Activated CD8-positive, alpha-beta memory T cell treated with anti-CD3 and anti-CD28 coated beads for 24 hours (primary cell): ENCODE data around the gene PLAAT1.

ENCODE experiments used
- DNase-seq: peaks from one replicate; pipeline ENCODE4 v3.0.0-alpha.2; 2020

Gene PLAAT1

GRCh38 chr3:193240850-193241706 is at the start of gene PLAAT1:
Gene PLAAT1 (plus strand): TSS chr3:193241222. CDS start chr3:193255651, 14,429 bp downstream.
- DNase-seq: no peak

- no peak for DNase-seq
Measured at GRCh38 chr3:193194371-193194770, 46.7 kb upstream of the PLAAT1 start.

GRCh38 chr3:193196746-193197145 is 44.3 kb upstream of the PLAAT1 start:
- no peak for DNase-seq

GRCh38 chr3:193207290-193208273 is 33.4 kb upstream of the PLAAT1 start:
- no peak for DNase-seq

GRCh38 chr3:193210618-193211017 is 30.4 kb upstream of the PLAAT1 start:
- no peak for DNase-seq

- no peak for DNase-seq
Measured at GRCh38 chr3:193211173-193211572, 29.8 kb upstream of the PLAAT1 start.

GRCh38 chr3:193211984-193212383 is 29.0 kb upstream of the PLAAT1 start:
- DNase-seq: no peak

- no peak for DNase-seq
Measured at GRCh38 chr3:193212844-193213243, 28.2 kb upstream of the PLAAT1 start.

GRCh38 chr3:193214445-193214844 is 26.6 kb upstream of the PLAAT1 start:
- DNase-seq: no peak

- no peak for DNase-seq
Measured at GRCh38 chr3:193225302-193226125, 15.5 kb upstream of the PLAAT1 start.

GRCh38 chr3:193228206-193228605 is 12.8 kb upstream of the PLAAT1 start:
- no peak for DNase-seq

GRCh38 chr3:193229851-193230420 is 11.1 kb upstream of the PLAAT1 start:
- no peak for DNase-seq

- DNase-seq: no peak
Measured at GRCh38 chr3:193230610-193231009, 10.4 kb upstream of the PLAAT1 start.

GRCh38 chr3:193231201-193231600 is 9.8 kb upstream of the PLAAT1 start:
- no peak for DNase-seq

GRCh38 chr3:193236599-193236998 is 4.4 kb upstream of the PLAAT1 start:
- no peak for DNase-seq

GRCh38 chr3:193237030-193237429 is 4.0 kb upstream of the PLAAT1 start:
- DNase-seq: no peak

GRCh38 chr3:193240436-193240849 is 579 bp upstream of the PLAAT1 start:
- DNase-seq: no peak

- no peak for DNase-seq
Measured at GRCh38 chr3:193241716-193242115, 694 bp downstream of the PLAAT1 start.

GRCh38 chr3:193243571-193243970 is 2.5 kb downstream of the PLAAT1 start:
- DNase-seq: no peak

GRCh38 chr3:193248848-193249468 is 7.9 kb downstream of the PLAAT1 start:
- DNase-seq: no peak

- no peak for DNase-seq
Measured at GRCh38 chr3:193250492-193250891, 9.5 kb downstream of the PLAAT1 start.
